ENCODE measurements around the gene SLC5A2. TPM values are rescaled to one million over a fixed set of nuclear protein-coding genes. Genes with fewer than 3 reads are reported as not detected.
"Not testable (repeated sequence)": the region's sequence is repeated elsewhere in the genome, so short reads cannot be mapped to it uniquely, and the experiment has no call there.

Gene SLC5A2
- total RNA-seq, 1 experiment from 2014 or later: 0.13 TPM

DNA sequence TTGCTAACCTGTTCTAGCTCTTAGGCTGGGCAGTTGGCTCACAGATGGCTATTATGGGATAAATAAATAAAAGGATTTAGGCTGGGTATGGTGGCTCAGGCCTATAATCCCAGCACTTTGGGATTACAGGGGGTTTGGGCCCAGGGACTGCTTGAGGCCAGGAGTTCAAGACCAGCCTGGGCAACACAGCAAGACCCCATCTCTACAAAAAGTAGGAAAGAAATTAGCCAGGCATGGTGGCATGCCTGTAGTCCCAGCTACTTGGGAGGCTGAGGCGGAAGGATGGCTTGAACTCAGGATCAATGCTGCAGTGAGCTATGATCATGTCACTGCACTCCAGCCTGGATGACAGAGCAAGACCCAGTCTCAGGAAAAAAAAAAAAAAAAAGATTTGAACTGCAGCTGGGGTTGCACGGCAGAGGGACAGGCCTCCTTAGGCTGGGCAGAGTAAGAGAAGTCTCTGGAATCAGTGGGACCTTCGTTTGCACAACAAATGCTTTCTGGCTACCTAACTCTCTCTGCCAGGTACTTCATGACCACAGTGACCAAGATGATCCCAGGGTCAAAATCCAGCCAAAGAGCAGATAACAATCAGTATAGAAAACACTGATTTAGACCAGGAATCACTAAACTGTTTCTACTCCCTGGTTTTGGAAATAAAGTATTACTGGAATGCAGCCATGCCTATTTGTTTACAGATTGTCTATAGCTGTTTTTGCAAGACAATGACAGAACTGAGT lies 18.5 kb downstream of the SLC5A2 start:
- no peak for DNase-seq
- Histone ChIP-seq H3K9me2 (ENCODE audit: insufficient read depth) (no peaks in the 10 kb centered on the region), H3K4me2 (no peak overlapping the region), H2AFZ (no peak overlapping the region), H3K79me2 (ENCODE audit: low read depth) (peaks cover 3% of the 10 kb centered on the region), H3K36me3 (ENCODE audit: low read depth) (no peaks in the 10 kb centered on the region), H3K27ac (no peak overlapping the region), H3K4me3 (no peak overlapping the region), H3F3A (ENCODE audit: insufficient read depth, low read depth) (no peaks in the 10 kb centered on the region), H3K4me1 (replicated peaks; ENCODE audit: insufficient read depth) (no peaks in the 10 kb centered on the region), H3K9me3 (ENCODE audit: insufficient read depth, low read depth) (no peaks in the 10 kb centered on the region), H4K20me1 (ENCODE audit: insufficient read depth) (peaks cover 3% of the 10 kb centered on the region; the same call in 1 of the 2 replicates), H3K27me3 (ENCODE audit: insufficient read depth, low read depth) (no peaks in the 10 kb centered on the region)
- intact Hi-C loops (cut with micrococcal nuclease; ENCODE audit: unreplicated experiment): no loop called here
- ChIA-PET POLR2A (ENCODE audit: unreplicated experiment) (no interaction called here), CTCF (interaction anchor here (0.5 kb wide), 1 partner anchor 31 kb away, joined by 3 read pairs; no protein-coding TSS in a partner anchor)
- BruUV-seq (replicated peaks): no TSS peak
- TF ChIP-seq EZH2 (IDR thresholded peaks at IDR 0.05; ENCODE audit: low read depth): no peak
- TF ChIP-seq, protein P1, sequence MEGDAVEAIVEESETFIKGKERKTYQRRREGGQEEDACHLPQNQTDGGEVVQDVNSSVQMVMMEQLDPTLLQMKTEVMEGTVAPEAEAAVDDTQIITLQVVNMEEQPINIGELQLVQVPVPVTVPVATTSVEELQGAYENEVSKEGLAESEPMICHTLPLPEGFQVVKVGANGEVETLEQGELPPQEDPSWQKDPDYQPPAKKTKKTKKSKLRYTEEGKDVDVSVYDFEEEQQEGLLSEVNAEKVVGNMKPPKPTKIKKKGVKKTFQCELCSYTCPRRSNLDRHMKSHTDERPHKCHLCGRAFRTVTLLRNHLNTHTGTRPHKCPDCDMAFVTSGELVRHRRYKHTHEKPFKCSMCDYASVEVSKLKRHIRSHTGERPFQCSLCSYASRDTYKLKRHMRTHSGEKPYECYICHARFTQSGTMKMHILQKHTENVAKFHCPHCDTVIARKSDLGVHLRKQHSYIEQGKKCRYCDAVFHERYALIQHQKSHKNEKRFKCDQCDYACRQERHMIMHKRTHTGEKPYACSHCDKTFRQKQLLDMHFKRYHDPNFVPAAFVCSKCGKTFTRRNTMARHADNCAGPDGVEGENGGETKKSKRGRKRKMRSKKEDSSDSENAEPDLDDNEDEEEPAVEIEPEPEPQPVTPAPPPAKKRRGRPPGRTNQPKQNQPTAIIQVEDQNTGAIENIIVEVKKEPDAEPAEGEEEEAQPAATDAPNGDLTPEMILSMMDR (conservative IDR thresholded peaks at IDR 0.05): no peak

DNA sequence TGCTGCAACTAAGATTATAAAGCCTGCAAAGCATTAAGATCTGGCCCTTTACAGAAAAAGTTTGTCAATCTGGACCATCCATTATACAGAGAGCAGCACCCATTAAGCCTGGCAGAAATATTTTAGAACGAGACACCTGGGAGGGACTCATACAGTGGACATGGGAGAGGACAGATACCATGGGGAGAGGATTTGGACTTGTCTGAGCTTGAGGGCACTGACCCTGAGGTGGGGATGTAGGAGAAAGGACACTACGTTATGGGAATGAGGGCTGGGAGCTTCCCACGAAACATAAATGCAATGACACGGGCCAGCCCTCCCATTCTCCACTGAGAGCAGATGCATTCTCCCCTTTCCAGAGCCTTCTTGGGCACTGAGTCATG lies 19.0 kb downstream of the SLC5A2 start:
- Histone ChIP-seq H3K9me2 (ENCODE audit: insufficient read depth) (no peaks in the 10 kb centered on the region), H4K20me1 (ENCODE audit: insufficient read depth) (peaks cover 3% of the 10 kb centered on the region; the same call in 1 of the 2 replicates), H3K79me2 (ENCODE audit: low read depth) (peaks cover 8% of the 10 kb centered on the region), H2AFZ (no peak overlapping the region), H3F3A (ENCODE audit: insufficient read depth, low read depth) (no peaks in the 10 kb centered on the region), H3K27me3 (ENCODE audit: insufficient read depth, low read depth) (no peaks in the 10 kb centered on the region), H3K9me3 (ENCODE audit: insufficient read depth, low read depth) (no peaks in the 10 kb centered on the region), H3K4me3 (no peak overlapping the region), H3K4me2 (no peak overlapping the region), H3K4me1 (replicated peaks; ENCODE audit: insufficient read depth) (peaks cover 3% of the 10 kb centered on the region), H3K36me3 (ENCODE audit: low read depth) (no peaks in the 10 kb centered on the region), H3K27ac (no peak overlapping the region)
- ChIA-PET CTCF (no interaction called here), POLR2A (ENCODE audit: unreplicated experiment) (no interaction called here)
- BruUV-seq (replicated peaks): no TSS peak
- TF ChIP-seq, protein P1 (conservative IDR thresholded peaks at IDR 0.05): no peak
- no peak for TF ChIP-seq EZH2 (IDR thresholded peaks at IDR 0.05; ENCODE audit: low read depth)
- no peak for DNase-seq
- intact Hi-C loops (cut with micrococcal nuclease; ENCODE audit: unreplicated experiment): no loop called here

DNA sequence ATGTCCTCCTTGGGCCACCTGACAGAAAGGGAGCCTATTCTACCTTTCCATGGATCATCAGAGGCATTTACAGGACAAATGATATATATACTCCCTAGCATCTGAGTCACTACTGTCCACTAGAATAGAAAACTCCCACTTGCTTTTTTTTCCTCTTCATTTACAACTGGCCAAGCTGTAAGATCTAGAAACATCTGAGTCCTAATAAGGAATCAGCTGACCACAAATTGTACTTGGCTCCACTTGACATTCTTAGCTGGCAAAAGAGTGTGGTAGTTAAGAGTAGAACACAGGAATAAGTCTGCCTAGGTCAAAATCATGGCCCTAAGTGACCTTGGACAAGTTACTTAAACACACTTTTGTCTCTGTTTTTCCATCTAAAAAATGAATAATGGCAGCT lies 20.1 kb downstream of the SLC5A2 start:
- Histone ChIP-seq H3K9me2 (ENCODE audit: insufficient read depth) (no peaks in the 10 kb centered on the region), H3K9me3 (ENCODE audit: insufficient read depth, low read depth) (no peaks in the 10 kb centered on the region), H4K20me1 (ENCODE audit: insufficient read depth) (peaks cover 3% of the 10 kb centered on the region; the same call in 1 of the 2 replicates), H2AFZ (no peak overlapping the region), H3F3A (ENCODE audit: insufficient read depth, low read depth) (no peaks in the 10 kb centered on the region), H3K27ac (no peak overlapping the region), H3K4me3 (no peak overlapping the region), H3K27me3 (ENCODE audit: insufficient read depth, low read depth) (no peaks in the 10 kb centered on the region), H3K79me2 (ENCODE audit: low read depth) (peaks cover 18% of the 10 kb centered on the region), H3K4me1 (replicated peaks; ENCODE audit: insufficient read depth) (peaks cover 8% of the 10 kb centered on the region), H3K4me2 (no peak overlapping the region), H3K36me3 (ENCODE audit: low read depth) (no peaks in the 10 kb centered on the region)
- BruUV-seq (replicated peaks): no TSS peak
- ChIA-PET CTCF (interaction anchor here (0.6 kb wide), 1 partner anchor 347 kb away, joined by 7 read pairs; no protein-coding TSS in a partner anchor), POLR2A (ENCODE audit: unreplicated experiment) (interaction anchor here (0.6 to 0.7 kb wide), 2 partner anchors 117 to 1418 kb away, joined by 3 read pairs; no protein-coding TSS in a partner anchor)
- intact Hi-C loops (cut with micrococcal nuclease; ENCODE audit: unreplicated experiment): no loop called here
- no peak for DNase-seq
- TF ChIP-seq EZH2 (IDR thresholded peaks at IDR 0.05; ENCODE audit: low read depth): no peak
- TF ChIP-seq, protein P1 (conservative IDR thresholded peaks at IDR 0.05): no peak

DNA sequence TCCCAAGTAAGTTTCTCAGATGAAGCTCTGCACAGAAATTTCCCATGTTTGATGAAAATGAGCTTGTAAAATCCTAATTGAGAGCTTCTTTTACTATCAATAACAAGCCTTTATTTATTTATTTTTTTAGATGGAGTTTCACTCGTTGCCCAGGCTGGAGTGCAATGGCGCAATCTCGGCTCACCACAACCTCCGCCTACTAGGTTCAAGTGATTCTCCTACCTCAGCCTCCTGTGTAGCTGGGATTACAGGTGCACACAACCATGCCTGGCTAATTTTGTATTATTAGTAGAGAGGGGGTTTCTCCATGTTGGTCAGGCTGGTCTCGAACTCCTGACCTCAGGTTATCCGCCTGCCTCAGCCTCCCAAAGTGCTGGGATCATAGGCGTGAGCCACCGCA lies 20.6 kb downstream of the SLC5A2 start:
- H3K4me3 ChIP-seq; intact Hi-C loops (cut with micrococcal nuclease; ENCODE audit: unreplicated experiment); BruUV-seq (replicated peaks); H3K9me2 ChIP-seq (ENCODE audit: insufficient read depth); H3K36me3 ChIP-seq (ENCODE audit: low read depth); H4K20me1 ChIP-seq (ENCODE audit: insufficient read depth); DNase-seq; H2AFZ ChIP-seq; H3K27ac ChIP-seq; H3K4me1 ChIP-seq (replicated peaks; ENCODE audit: insufficient read depth); H3K4me2 ChIP-seq; H3K27me3 ChIP-seq (ENCODE audit: insufficient read depth, low read depth); H3F3A ChIP-seq (ENCODE audit: insufficient read depth, low read depth); H3K9me3 ChIP-seq (ENCODE audit: insufficient read depth, low read depth); CTCF ChIA-PET: not testable (repeated sequence)
- POLR2A ChIA-PET (ENCODE audit: unreplicated experiment): interaction anchor here (0.6 to 0.7 kb wide), 2 partner anchors 117 to 1419 kb away, joined by 3 read pairs; no protein-coding TSS in a partner anchor
- H3K79me2 ChIP-seq (ENCODE audit: low read depth): peaks cover 21% of the 10 kb centered on the region

Measured in PC-9 (cell line).